ENCODE data around the gene EHHADH. TPM values are rescaled to one million over a fixed set of nuclear protein-coding genes. Genes with fewer than 3 reads are reported as not detected.

Gene EHHADH
- total and polyA plus RNA-seq, 8 donors = 2.6 to 10.4 (median 6.8) TPM

DNA sequence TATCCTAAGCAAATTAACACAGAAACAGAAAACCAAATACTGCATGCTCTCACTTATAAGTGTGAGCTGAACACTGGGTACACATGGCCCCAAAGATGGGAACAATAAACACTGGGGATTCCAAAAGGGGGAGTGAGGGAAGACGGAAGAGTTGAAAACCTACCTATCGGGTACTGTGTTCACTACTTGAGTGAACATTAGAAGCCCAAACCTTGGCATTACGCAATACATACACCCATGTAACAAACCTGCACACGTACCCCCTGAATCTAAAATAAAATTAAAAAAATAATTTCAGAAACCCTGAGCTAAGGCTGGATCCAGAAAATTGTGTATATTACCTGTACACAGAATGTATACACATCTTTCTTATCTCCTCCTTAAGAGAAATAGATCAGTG, 58.2 kb downstream of the EHHADH start:
- no peaks in the 10 kb centered on the region for H3K4me1 ChIP-seq
- ATAC-seq (no peak), FAIRE-seq (no peak), DNase-seq (no peak)
- H3K4me3 ChIP-seq = no peak overlapping the region
- H3K27ac ChIP-seq = no peak overlapping the region
- H3K36me3 ChIP-seq = no peaks in the 10 kb centered on the region
- H3K9me3 ChIP-seq = no peaks in the 10 kb centered on the region
- intact Hi-C loops (cut with DNase I) = no loop called here
- no peak for TF ChIP-seq CTCF (IDR thresholded peaks at IDR 0.05)
- no peaks in the 10 kb centered on the region for H3K27me3 ChIP-seq
- 98% methylated on average over 4 of the region's 4 CpGs for WGBS, 2 donors

- no peak for ATAC-seq
- no peaks in the 10 kb centered on the region for H3K36me3 ChIP-seq
- no peak overlapping the region for H3K4me3 ChIP-seq
- no peaks in the 10 kb centered on the region for H3K9me3 ChIP-seq
- no peak for TF ChIP-seq CTCF (IDR thresholded peaks at IDR 0.05)
- H3K27me3 ChIP-seq = no peaks in the 10 kb centered on the region
- intact Hi-C loops (cut with DNase I) = no loop called here
- no peak for DNase-seq
- FAIRE-seq = no peak
- no peak overlapping the region for H3K27ac ChIP-seq
- no peaks in the 10 kb centered on the region for H3K4me1 ChIP-seq
These were observed 65.0 kb downstream of the EHHADH start for GRCh38 chr3:185188816-185189215.

DNA sequence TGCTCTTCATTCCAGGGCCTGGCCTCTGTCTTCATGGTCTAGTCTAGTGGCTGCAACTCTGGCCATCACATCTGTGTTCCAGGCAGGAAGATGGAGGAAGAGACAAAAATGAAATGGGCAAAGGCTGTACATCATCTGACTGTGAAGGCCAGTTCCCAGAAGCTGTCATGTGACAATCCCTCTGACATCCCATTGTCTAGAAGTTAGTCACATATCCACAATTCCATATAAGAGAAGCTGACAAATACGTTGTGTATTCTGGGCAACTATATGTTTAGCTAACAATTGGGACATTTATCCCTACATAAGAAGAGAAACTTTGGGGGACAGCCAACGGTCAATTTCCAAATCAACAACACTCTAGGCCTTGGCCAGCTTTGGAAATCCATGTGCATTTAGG, 66.5 kb downstream of the EHHADH start:
- no peaks in the 10 kb centered on the region for H3K9me3 ChIP-seq
- no peaks in the 10 kb centered on the region for H3K27me3 ChIP-seq
- DNase-seq (no peak), FAIRE-seq (no peak), ATAC-seq (no peak)
- no peaks in the 10 kb centered on the region for H3K36me3 ChIP-seq
- H3K4me1 ChIP-seq = no peaks in the 10 kb centered on the region
- 72 to 82% methylated on average over 2 of the region's 2 CpGs for WGBS, 2 donors
- no peak overlapping the region for H3K27ac ChIP-seq
- H3K4me3 ChIP-seq = no peak overlapping the region
- TF ChIP-seq CTCF (IDR thresholded peaks at IDR 0.05) = no peak
- intact Hi-C loops (cut with DNase I) = no loop called here

- peak; percentile 28 to 59 (median 44) for TF ChIP-seq CTCF (IDR thresholded peaks at IDR 0.05)
- Histone ChIP-seq H3K36me3 (no peaks in the 10 kb centered on the region), H3K4me3 (no peak overlapping the region), H3K9me3 (no peaks in the 10 kb centered on the region), H3K27ac (no peak overlapping the region), H3K4me1 (no peaks in the 10 kb centered on the region), H3K27me3 (no peaks in the 10 kb centered on the region)
- peak in 3 of 4 donors; percentile 57 to 73 (median 59) for ATAC-seq
- peak in 1 of 6 donors; percentile 23 for DNase-seq
- intact Hi-C loops (cut with DNase I) = no loop called here
- FAIRE-seq = peak; percentile 88
- 16 to 18% methylated on average over 10 of the region's 10 CpGs for WGBS, 2 donors
These were observed 77.0 kb downstream of the EHHADH start for GRCh38 chr3:185176750-185177359.

- intact Hi-C loops (cut with DNase I) = no loop called here
- Histone ChIP-seq H3K27me3 (no peaks in the 10 kb centered on the region), H3K4me1 (no peaks in the 10 kb centered on the region), H3K27ac (no peak overlapping the region), H3K4me3 (no peak overlapping the region), H3K9me3 (no peaks in the 10 kb centered on the region), H3K36me3 (no peaks in the 10 kb centered on the region)
- DNase-seq = peak in 1 of 6 donors; percentile 3
- TF ChIP-seq CTCF (IDR thresholded peaks at IDR 0.05) = no peak
- FAIRE-seq = no peak
- ATAC-seq = peak in 3 of 4 donors; percentile 61 to 81 (median 62)
- WGBS, 2 donors = 64 to 68% methylated on average over 15 of the region's 15 CpGs
These were observed 78.4 kb downstream of the EHHADH start for GRCh38 chr3:185175370-185175987.
